H1 (cell line): ENCODE measurements around the gene ECE2. TPM values are rescaled to one million over a fixed set of nuclear protein-coding genes. Genes with fewer than 3 reads are reported as not detected.
"Not testable (repeated sequence)": the region's sequence is repeated elsewhere in the genome, so short reads cannot be mapped to it uniquely, and the experiment has no call there.

Source experiments
- CTCF ChIA-PET: fragments of 300-600 bp; sonication (Branson Sonifier 250); formaldehyde crosslinking; loops from one replicate; lab custom pipeline; 2021; ENCODE audit not compliant: partially characterized antibody; lab: Charles Lee
- POLR2A ChIA-PET: fragments of 300-600 bp; sonication (Branson Sonifier 250); formaldehyde crosslinking; loops from one replicate; lab custom pipeline; 2021; ENCODE audit warnings: inconsistent platforms; ENCODE audit not compliant: partially characterized antibody; lab: Charles Lee
- DNase-seq, 2 experiments: peaks; one replicate each; pipeline versions ENCODE4 v3.0.0 to v3.0.0-alpha.2; 2010 to 2022; ENCODE audit warnings: low spot score in 2 of 2, low read depth in 1 of 2, mixed read lengths in 1 of 2
- FAIRE-seq: peaks from 2 replicates; lab custom pipeline; 2011; peaks lifted over from hg19 to GRCh38; lab: Jason Lieb, UNC
- H2AFZ ChIP-seq: 2 replicates; pipeline ENCODE4 v1.8.1; 2012; ENCODE audit warnings: low read length, inconsistent platforms
- H2AK5ac ChIP-seq: 2 replicates; pipeline ENCODE4 v1.6.1; 2013; ENCODE audit warnings: low read depth, low read length
- H2BK120ac ChIP-seq: replicated peaks from 2 replicates; pipeline ENCODE3; 2013; ENCODE audit warnings: low read depth, low read length, inconsistent platforms
- H2BK12ac ChIP-seq: 2 replicates; pipeline ENCODE4 v1.6.1; 2013; ENCODE audit warnings: low read depth, low read length
- H2BK15ac ChIP-seq: 2 replicates; pipeline ENCODE4 v1.6.1; 2013; ENCODE audit warnings: low read length
- H2BK20ac ChIP-seq: 2 replicates; pipeline ENCODE4 v1.6.1; 2013; ENCODE audit warnings: low read length
- H2BK5ac ChIP-seq: 2 replicates; pipeline ENCODE4 v1.6.1; 2013; ENCODE audit warnings: low read depth, low read length
- H3K14ac ChIP-seq: 2 replicates; pipeline ENCODE4 v1.6.1; 2013; ENCODE audit warnings: inconsistent platforms; ENCODE audit not compliant: insufficient read length
- H3K18ac ChIP-seq: 2 replicates; pipeline ENCODE4 v1.6.1; 2013; ENCODE audit warnings: low read length; ENCODE audit errors: extremely low read depth
- H3K23ac ChIP-seq: 2 replicates; pipeline ENCODE4 v1.6.1; 2013; ENCODE audit warnings: inconsistent platforms; ENCODE audit not compliant: insufficient read length
- H3K23me2 ChIP-seq: 2 replicates; pipeline ENCODE4 v1.6.1; 2013; ENCODE audit warnings: low read depth, low read length
- H3K27ac ChIP-seq: 2 replicates; pipeline ENCODE4 v1.6.1; 2011; ENCODE audit warnings: low read depth, low read length, inconsistent platforms
- H3K27me3 ChIP-seq, 4 experiments: replicated peaks in 1 of 4; 1 replicate in 1 of 4; 2 replicates in 3 of 4; pipeline versions ENCODE4 v1.6.1 to v1.8.1; 2011 to 2013; ENCODE audit warnings: low read length in 3 of 4, mild to moderate bottlenecking in 3 of 4, inconsistent platforms in 2 of 4, mixed read lengths in 2 of 4, moderate library complexity in 1 of 4; ENCODE audit not compliant: control insufficient read depth in 3 of 4, insufficient read depth in 3 of 4; ENCODE audit errors: extremely low read depth in 1 of 4
- H3K36me3 ChIP-seq, 4 experiments: 2 replicates each; pipeline versions ENCODE4 v1.6.1 to v1.8.1; 2011 to 2013; ENCODE audit warnings: mild to moderate bottlenecking in 4 of 4, low read length in 3 of 4, moderate library complexity in 2 of 4, control low read depth in 1 of 4, inconsistent platforms in 1 of 4; ENCODE audit not compliant: insufficient read depth in 4 of 4, control insufficient read depth in 2 of 4
- H3K4ac ChIP-seq: replicated peaks from 2 replicates; pipeline ENCODE3; 2013; ENCODE audit warnings: low read length, low read depth, mixed read lengths, inconsistent platforms; ENCODE audit not compliant: insufficient read length
- H3K4me1 ChIP-seq, 4 experiments: replicated peaks in 1 of 4; 1 replicate in 1 of 4; 2 replicates in 3 of 4; pipeline versions ENCODE4 v1.6.1 to v1.8.1; 2011 to 2013; ENCODE audit warnings: low read length in 3 of 4, inconsistent platforms in 2 of 4, mixed read lengths in 1 of 4; ENCODE audit not compliant: insufficient read depth in 4 of 4, control insufficient read depth in 3 of 4
- H3K4me2 ChIP-seq, 2 experiments: 2 replicates each; pipeline versions ENCODE4 v1.6.1 to v1.8.1; 2011 to 2013; ENCODE audit warnings: low read depth in 2 of 2, low read length in 2 of 2, control low read depth in 1 of 2, inconsistent platforms in 1 of 2, mild to moderate bottlenecking in 1 of 2; ENCODE audit not compliant: insufficient read depth in 1 of 2
- H3K4me3 ChIP-seq, 4 experiments: fragments of 200-600, 300-600 bp in 1 of 4; sonication (generic), shearing (Covaris generic), sonication (Bioruptor Twin) in 1 of 4; 2 replicates each; pipeline versions ENCODE4 v1.5.1 to v1.8.1; 2011 to 2016; ENCODE audit warnings: low read length in 4 of 4, low read depth in 3 of 4, control low read depth in 2 of 4, inconsistent platforms in 2 of 4, mild to moderate bottlenecking in 2 of 4, mixed read lengths in 1 of 4, moderate library complexity in 1 of 4; ENCODE audit not compliant: insufficient read depth in 2 of 4; ENCODE audit errors: extremely low read depth in 1 of 4
- H3K56ac ChIP-seq: replicated peaks from 2 replicates; pipeline ENCODE3; 2013; ENCODE audit warnings: low read depth, mild to moderate bottlenecking, mixed read lengths, low read length, inconsistent platforms; ENCODE audit not compliant: insufficient read length
- H3K79me1 ChIP-seq: 2 replicates; pipeline ENCODE4 v1.6.1; 2013; ENCODE audit warnings: low read depth, low read length, control low read depth
- H3K79me2 ChIP-seq, 2 experiments: 2 replicates each; pipeline versions ENCODE4 v1.6.1 to v1.8.1; 2012 to 2013; ENCODE audit warnings: low read length in 2 of 2, mild to moderate bottlenecking in 2 of 2, inconsistent platforms in 1 of 2; ENCODE audit not compliant: insufficient read depth in 2 of 2, control insufficient read depth in 1 of 2
- H3K9ac ChIP-seq, 4 experiments: replicated peaks in 1 of 4; 1 replicate in 1 of 4; 2 replicates in 3 of 4; pipeline versions ENCODE4 v1.6.1 to v1.8.1; 2011 to 2013; ENCODE audit warnings: low read depth in 3 of 4, low read length in 3 of 4, control low read depth in 2 of 4, mild to moderate bottlenecking in 2 of 4, moderate library complexity in 2 of 4, inconsistent platforms in 1 of 4; ENCODE audit errors: extremely low read depth in 1 of 4
- H3K9me3 ChIP-seq, 2 experiments: 2 replicates each; pipeline versions ENCODE4 v1.6.1 to v1.8.1; 2012 to 2013; ENCODE audit warnings: mild to moderate bottlenecking in 2 of 2, moderate library complexity in 2 of 2, control low read depth in 1 of 2, inconsistent platforms in 1 of 2, low read depth in 1 of 2, low read length in 1 of 2, mixed read lengths in 1 of 2; ENCODE audit not compliant: insufficient read depth in 2 of 2
- H4K20me1 ChIP-seq, 2 experiments: replicated peaks in 1 of 2; 2 replicates each; pipeline versions ENCODE3 to v1.8.1; 2011 to 2013; ENCODE audit warnings: inconsistent platforms in 2 of 2, low read length in 2 of 2, mild to moderate bottlenecking in 1 of 2; ENCODE audit not compliant: insufficient read depth in 2 of 2, control insufficient read depth in 1 of 2
- H4K5ac ChIP-seq: 2 replicates; pipeline ENCODE4 v1.6.1; 2013; ENCODE audit warnings: low read length, low read depth, mixed read lengths, inconsistent platforms; ENCODE audit not compliant: insufficient read length
- H4K8ac ChIP-seq: 2 replicates; pipeline ENCODE4 v1.8.0; 2013; ENCODE audit warnings: mild to moderate bottlenecking, moderate library complexity, low read length, inconsistent platforms; ENCODE audit not compliant: insufficient read depth; ENCODE audit errors: extremely low read depth
- H4K91ac ChIP-seq: replicated peaks from 2 replicates; pipeline ENCODE3; 2013; ENCODE audit warnings: low read length, mixed read lengths, inconsistent platforms; ENCODE audit not compliant: insufficient read length
- WGBS, 2 experiments: shearing (Covaris generic) in 1 of 2; methylation state at CpG; one replicate each; pipeline versions ENCODE4 v1.1.6 to v1.1.7; 2013 to 2015; ENCODE audit warnings: low lambda C conversion rate in 2 of 2, mixed read lengths in 2 of 2, inconsistent platforms in 1 of 2, low coverage in 1 of 2, missing lambda C conversion rate in 1 of 2; ENCODE audit not compliant: insufficient replicate concordance in 2 of 2, insufficient coverage in 1 of 2, insufficient read length in 1 of 2; ENCODE audit errors: extremely low coverage in 1 of 2, missing lambda C conversion rate in 1 of 2; 5-methylcytosine and 5-hydroxymethylcytosine counted together
- polyA plus RNA-seq, 7 experiments: library from polyadenylated mRNA; depleted of rRNA in 3 of 7; stranded (reverse) in 5 of 7; unstranded in 2 of 7; fragments of >200 nt in 5 of 7; fragments of 200-250 nt in 2 of 7; gene quantifications; 1 replicate in 5 of 7; 2 replicates in 1 of 7; 4 replicates in 1 of 7; pipeline versions ENCODE4 v1.2.1 to v1.2.3, GENCODE V29; 2011 to 2013; ENCODE audit warnings: missing spikeins in 2 of 7, mixed read lengths in 2 of 7
- total RNA-seq: library from RNA; stranded (reverse); fragmentation: NEBNext Ultra II Directional; extraction: Animal tissue kit (Norgen Biotek cat#: 25700); gene quantifications from 2 replicates; pipeline ENCODE4 v1.2.1, GENCODE V29; 2021

Gene ECE2
- total and polyA plus RNA-seq, 2 of the 8 experiments (the other 6 are each of a cell fraction or from before 2014, with no cell fraction given) = 0.44 to 0.86 TPM

DNA sequence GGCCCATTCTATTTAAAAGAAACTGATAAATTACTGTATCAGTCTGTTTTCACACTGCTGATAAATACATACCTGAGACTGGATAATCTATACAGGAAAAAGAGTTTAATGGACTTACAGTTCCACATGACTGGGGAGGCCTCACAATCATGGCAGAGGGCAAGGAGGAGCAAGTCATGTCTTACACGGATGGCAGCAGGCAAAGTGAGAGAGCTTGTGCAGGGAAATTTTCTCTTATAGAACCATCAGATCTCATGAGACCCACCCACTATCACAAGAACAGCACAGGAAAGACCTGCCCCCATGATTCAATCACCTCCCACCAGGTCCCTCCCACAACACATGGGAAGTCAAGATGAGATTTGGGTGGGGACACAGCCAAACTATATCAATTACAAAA, 8.6 kb upstream of the ECE2 start:
- ChIA-PET POLR2A (interaction anchor here (0.6 kb wide), 1 partner anchor 401 kb away, joined by 3 read pairs; no protein-coding TSS in a partner anchor), CTCF (interaction anchor here (1.3 to 7.3 kb wide), 2 partner anchors 17 to 363 kb away, joined by 4 to 29 read pairs; partner anchors contain the start of gene EEF1AKMT4)
- not testable (repeated sequence) for H3K9me3 ChIP-seq, H3K4me2 ChIP-seq, H4K8ac ChIP-seq, H2BK120ac ChIP-seq, H3K4me3 ChIP-seq, H4K91ac ChIP-seq, H2BK15ac ChIP-seq, H2BK12ac ChIP-seq, H3K4ac ChIP-seq, H3K56ac ChIP-seq, H4K5ac ChIP-seq, H3K18ac ChIP-seq, H3K79me2 ChIP-seq, H4K20me1 ChIP-seq, DNase-seq, H3K23me2 ChIP-seq, H3K14ac ChIP-seq, H2AFZ ChIP-seq, H3K27ac ChIP-seq, H3K9ac ChIP-seq, H2BK5ac ChIP-seq, H3K79me1 ChIP-seq, H3K23ac ChIP-seq, H2BK20ac ChIP-seq, FAIRE-seq, H2AK5ac ChIP-seq, H3K36me3 ChIP-seq, H3K4me1 ChIP-seq
- WGBS, 2 experiments = 67% methylated on average over 1 of the region's 1 CpG; no CpG with 5 or more reads in 1 of the 2 experiments
- peaks cover 6 to 13% (median 12%) of the 10 kb centered on the region in 4 experiments for H3K27me3 ChIP-seq
